HG03045 (cell line): ENCODE measurements around the gene SLC25A42.

Experiments used
- ATAC-seq: cut with Tn5 transposase; IDR thresholded peaks from one replicate; pipeline ENCODE4 v1.9.1; 2021; ENCODE audit warnings: mild to moderate bottlenecking, moderate library complexity; ENCODE audit not compliant: unreplicated experiment

Gene SLC25A42

GRCh38 chr19:19067276-19068072, 3.7 kb downstream of the SLC25A42 start:
- ATAC-seq: no peak

GRCh38 chr19:19068659-19069654, 5.2 kb downstream of the SLC25A42 start:
- ATAC-seq: no peak

GRCh38 chr19:19071897-19072296, 8.1 kb downstream of the SLC25A42 start:
- no peak for ATAC-seq

GRCh38 chr19:19074196-19074882, 10.5 kb downstream of the SLC25A42 start:
- ATAC-seq: no peak

- ATAC-seq: no peak
Measured at GRCh38 chr19:19075126-19075525, 11.3 kb downstream of the SLC25A42 start.

- no peak for ATAC-seq
Measured at GRCh38 chr19:19076476-19076875, 12.7 kb downstream of the SLC25A42 start.

GRCh38 chr19:19077103-19077502, 13.3 kb downstream of the SLC25A42 start:
- no peak for ATAC-seq

- ATAC-seq: no peak
Measured at GRCh38 chr19:19078801-19079200, 15.0 kb downstream of the SLC25A42 start.

- no peak for ATAC-seq
Measured at GRCh38 chr19:19079571-19079970, 15.8 kb downstream of the SLC25A42 start.

GRCh38 chr19:19081642-19082151, 17.9 kb downstream of the SLC25A42 start:
- no peak for ATAC-seq

- ATAC-seq: no peak
Measured at GRCh38 chr19:19083413-19084178, 19.8 kb downstream of the SLC25A42 start.

GRCh38 chr19:19087676-19088075, 23.9 kb downstream of the SLC25A42 start:
- ATAC-seq: no peak

- no peak for ATAC-seq
Measured at GRCh38 chr19:19094513-19094912, 30.7 kb downstream of the SLC25A42 start.

GRCh38 chr19:19095691-19096090, 31.9 kb downstream of the SLC25A42 start:
- ATAC-seq: no peak

GRCh38 chr19:19096641-19097627, 33.1 kb downstream of the SLC25A42 start:
- no peak for ATAC-seq

- ATAC-seq: no peak
Measured at GRCh38 chr19:19098084-19098702, 34.4 kb downstream of the SLC25A42 start.

GRCh38 chr19:19098703-19099632, 35.2 kb downstream of the SLC25A42 start:
- ATAC-seq: no peak
